GM19043 (cell line): ENCODE data around the gene TRIM43.
"Not testable (repeated sequence)": the region's sequence is repeated elsewhere in the genome, so short reads cannot be mapped to it uniquely, and the experiment has no call there.

Experiments used
- ATAC-seq: cut with Tn5 transposase; IDR thresholded peaks from one replicate; pipeline ENCODE4 v1.9.1; 2021; ENCODE audit warnings: low read depth; ENCODE audit not compliant: unreplicated experiment

TRIM43 gene

GRCh38 chr2:95591701-95592100 is at the start of gene TRIM43:
TSS of gene TRIM43 (plus strand) at chr2:95592001. CDS start at chr2:95594024, 2,023 bp downstream.
- ATAC-seq, result not testable (repeated sequence)

GRCh38 chr2:95551055-95551568 is 40.7 kb upstream of the TRIM43 start:
- no peak for ATAC-seq

GRCh38 chr2:95552911-95553310 is 38.9 kb upstream of the TRIM43 start:
- ATAC-seq, result no peak

GRCh38 chr2:95569170-95569569 is 22.6 kb upstream of the TRIM43 start:
- no peak for ATAC-seq

- no peak for ATAC-seq
These were observed 17.9 kb upstream of the TRIM43 start for GRCh38 chr2:95573866-95574265.

GRCh38 chr2:95574506-95574905 is 17.3 kb upstream of the TRIM43 start:
- no peak for ATAC-seq

- ATAC-seq, result no peak
These were observed 15.9 kb upstream of the TRIM43 start for GRCh38 chr2:95575857-95576256.

- ATAC-seq, result no peak
These were observed 13.3 kb upstream of the TRIM43 start for GRCh38 chr2:95578539-95578938.

- not testable (repeated sequence) for ATAC-seq
These were observed 8.3 kb upstream of the TRIM43 start for GRCh38 chr2:95583545-95583944.

- not testable (repeated sequence) for ATAC-seq
These were observed 7.5 kb upstream of the TRIM43 start for GRCh38 chr2:95584321-95584720.

GRCh38 chr2:95589777-95590536 is 1.8 kb upstream of the TRIM43 start:
- ATAC-seq, result not testable (repeated sequence)

GRCh38 chr2:95592973-95593372 is 1.2 kb downstream of the TRIM43 start:
- ATAC-seq, result not testable (repeated sequence)

- not testable (repeated sequence) for ATAC-seq
These were observed 3.2 kb downstream of the TRIM43 start for GRCh38 chr2:95595012-95595411.

GRCh38 chr2:95601301-95601700 is 9.5 kb downstream of the TRIM43 start:
- ATAC-seq, result not testable (repeated sequence)

GRCh38 chr2:95602146-95602545 is 10.3 kb downstream of the TRIM43 start:
- ATAC-seq, result not testable (repeated sequence)

GRCh38 chr2:95608356-95608755 is 16.6 kb downstream of the TRIM43 start:
- not testable (repeated sequence) for ATAC-seq

- ATAC-seq, result not testable (repeated sequence)
These were observed 18.0 kb downstream of the TRIM43 start for GRCh38 chr2:95609764-95610163.

GRCh38 chr2:95613048-95613447 is 21.2 kb downstream of the TRIM43 start:
- not testable (repeated sequence) for ATAC-seq

- ATAC-seq, result not testable (repeated sequence)
These were observed 30.9 kb downstream of the TRIM43 start for GRCh38 chr2:95622728-95623127.

GRCh38 chr2:95630987-95631386 is 39.2 kb downstream of the TRIM43 start:
- not testable (repeated sequence) for ATAC-seq

- ATAC-seq, result not testable (repeated sequence)
These were observed 41.9 kb downstream of the TRIM43 start for GRCh38 chr2:95633626-95634259.
